GM11168 (cell line): Measurements from ENCODE around the gene SPATC1L.

ENCODE experiments used
- in situ Hi-C: fragments of 300-500 bp; cut with MboI; formaldehyde crosslinking; loops from one replicate; pipeline ENCODE4 v1.12.0; 2022; ENCODE audit warnings: low sequenced_read_pairs; ENCODE audit not compliant: unreplicated experiment

The SPATC1L gene

DNA sequence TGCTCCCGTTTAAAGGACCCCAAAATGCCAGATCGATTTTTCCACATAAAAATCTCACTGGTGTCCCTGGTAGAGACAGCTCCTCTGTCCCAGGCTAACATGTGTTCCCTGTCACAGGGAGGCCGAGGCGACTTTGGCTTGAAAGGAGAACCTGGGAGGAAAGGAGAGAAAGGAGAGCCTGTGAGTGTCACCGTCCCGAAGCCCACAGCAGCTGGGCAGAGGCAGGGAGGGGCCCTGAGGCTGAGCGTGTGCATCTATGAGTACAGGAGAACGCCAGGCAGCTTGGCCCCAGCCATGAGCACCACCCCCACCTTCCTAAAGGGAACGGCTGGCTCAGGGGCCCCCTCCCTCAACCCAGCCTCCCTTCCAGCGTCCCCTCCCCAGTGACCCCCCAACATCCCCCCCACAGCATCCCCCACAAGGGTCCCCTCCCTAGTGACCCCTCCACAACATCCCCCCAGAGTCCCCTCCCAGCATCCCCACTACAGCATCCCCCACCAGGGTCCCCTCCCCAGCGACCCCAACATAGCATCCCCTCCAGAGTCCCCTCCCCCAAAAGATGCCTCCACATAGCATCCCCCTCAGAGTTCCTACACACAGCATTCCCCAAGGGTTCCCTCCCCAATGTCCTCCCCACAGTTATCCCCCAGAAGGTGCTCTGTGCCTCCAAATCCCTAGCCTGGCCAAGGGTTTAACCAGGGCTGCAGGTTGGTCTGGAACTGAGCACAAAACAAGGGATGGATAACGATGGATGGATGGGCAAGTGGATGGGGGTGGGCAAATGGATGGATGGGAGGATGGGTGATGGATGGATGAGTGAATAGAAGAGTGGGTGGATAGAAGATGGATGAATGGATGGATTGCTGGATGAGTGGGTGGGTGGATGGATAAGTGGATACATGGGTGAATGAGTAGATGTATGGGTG lies 61.2 kb downstream of the SPATC1L start:
- in situ Hi-C loops = no loop called here

DNA sequence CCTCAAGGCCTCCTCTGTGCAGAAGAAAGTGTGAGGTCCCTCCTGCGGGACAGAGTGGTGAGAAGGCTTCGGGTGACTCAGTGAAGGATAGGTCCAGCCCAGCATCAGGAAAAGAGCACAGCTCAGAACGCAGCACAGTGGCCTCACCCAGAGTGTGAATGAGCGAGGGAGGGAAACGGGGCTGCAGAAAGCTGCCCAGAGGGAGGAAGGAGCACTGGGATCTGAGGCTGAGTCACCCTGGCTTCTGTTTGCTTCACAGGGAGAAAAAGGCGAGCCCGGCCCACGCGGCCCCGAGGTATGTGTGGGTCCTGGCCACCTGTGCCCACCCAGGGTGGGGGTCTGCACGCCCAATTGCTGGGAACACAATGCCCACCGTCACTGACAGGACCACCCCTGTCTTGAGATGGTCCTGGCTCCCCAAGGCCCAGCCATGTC lies 62.0 kb downstream of the SPATC1L start:
- in situ Hi-C loops = no loop called here

DNA sequence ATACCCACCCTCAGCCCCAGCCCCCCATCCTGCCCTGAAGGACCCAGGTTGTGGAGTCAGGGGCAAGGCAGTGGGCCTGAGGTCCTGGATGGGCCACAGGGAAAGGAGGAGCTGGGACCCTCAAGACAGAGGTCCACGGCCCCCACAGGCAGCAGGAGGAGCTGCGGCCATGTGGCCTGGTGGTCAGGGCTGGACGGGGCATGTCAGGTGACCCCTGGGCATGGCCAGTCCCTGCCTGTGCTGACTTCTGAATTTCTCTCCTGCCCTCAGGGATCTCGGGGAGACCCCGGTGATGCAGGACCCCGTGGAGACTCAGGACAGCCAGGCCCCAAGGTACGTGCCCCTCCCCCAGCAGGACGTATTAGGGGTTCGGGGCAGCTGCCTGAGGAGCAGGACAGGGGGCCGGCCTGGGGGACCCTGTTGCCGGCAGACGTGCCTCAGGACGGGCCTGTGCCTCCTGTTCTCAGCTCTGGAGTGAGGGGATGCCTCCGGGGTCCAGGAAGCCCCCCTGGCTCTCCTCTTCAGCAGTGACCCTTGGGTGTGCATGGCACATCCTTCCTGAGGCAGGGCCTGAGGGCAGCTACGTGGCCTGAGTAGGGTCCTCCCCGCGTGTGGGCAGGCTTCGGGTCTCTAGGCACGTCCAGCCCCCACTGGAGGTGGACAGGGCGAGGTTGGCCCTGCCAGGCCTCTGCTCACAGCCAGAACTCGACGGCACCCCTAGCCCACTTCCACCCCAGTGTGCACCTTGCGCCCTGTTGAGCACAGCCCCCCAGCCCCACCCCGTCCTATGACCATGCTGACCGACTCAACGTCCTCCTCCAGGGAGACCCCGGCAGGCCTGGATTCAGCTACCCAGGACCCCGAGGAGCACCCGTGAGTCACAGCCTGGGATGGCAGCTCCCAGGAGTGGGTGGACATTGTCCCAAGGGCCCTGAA lies 62.7 kb downstream of the SPATC1L start:
- in situ Hi-C loops = no loop called here

DNA sequence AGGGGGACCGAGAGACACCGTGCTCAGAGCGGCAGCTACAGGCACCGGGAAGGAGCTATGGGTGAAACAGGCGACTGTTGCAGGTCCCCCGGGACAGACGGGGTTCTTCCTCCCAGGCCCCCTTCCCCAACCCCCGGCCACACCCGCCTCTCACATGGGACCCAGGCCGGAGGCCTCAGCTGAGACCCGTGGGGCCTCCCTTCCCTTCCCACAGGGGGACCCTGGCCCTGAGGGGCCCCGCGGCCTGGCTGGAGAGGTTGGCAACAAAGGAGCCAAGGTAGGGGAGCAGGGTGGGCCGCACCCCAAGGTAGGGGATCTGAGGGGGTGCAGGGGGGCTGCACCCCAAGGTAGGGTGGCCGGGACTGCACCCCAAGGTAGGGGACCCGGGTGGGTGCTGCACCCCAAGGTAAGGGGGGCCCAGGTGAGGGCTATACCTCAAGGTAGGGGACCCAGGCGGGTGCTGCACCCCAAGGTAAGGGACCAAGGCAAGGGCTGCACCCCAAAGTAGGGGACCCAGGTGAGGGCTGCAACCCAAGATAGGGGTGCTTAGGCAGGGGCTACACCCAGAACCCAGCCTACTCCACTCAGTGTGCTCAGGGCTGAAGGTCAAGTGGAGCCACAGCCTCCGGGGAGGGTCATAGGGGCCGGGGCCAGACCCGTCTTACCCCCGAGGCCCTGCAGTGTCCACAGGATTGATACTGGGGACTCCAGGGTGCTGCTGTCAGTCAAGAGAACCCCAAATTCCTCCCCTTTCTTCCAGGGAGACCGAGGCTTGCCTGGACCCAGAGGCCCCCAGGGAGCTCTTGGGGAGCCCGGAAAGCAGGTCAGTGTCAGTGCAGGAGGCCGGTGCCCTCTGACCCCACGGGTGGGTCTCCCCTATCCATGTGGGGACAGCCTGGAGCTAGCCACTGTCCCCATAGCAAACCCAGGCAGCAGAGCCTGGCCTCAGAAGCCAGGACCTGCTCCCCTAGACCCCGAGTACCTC lies 63.7 kb downstream of the SPATC1L start:
- in situ Hi-C loops = no loop called here

DNA sequence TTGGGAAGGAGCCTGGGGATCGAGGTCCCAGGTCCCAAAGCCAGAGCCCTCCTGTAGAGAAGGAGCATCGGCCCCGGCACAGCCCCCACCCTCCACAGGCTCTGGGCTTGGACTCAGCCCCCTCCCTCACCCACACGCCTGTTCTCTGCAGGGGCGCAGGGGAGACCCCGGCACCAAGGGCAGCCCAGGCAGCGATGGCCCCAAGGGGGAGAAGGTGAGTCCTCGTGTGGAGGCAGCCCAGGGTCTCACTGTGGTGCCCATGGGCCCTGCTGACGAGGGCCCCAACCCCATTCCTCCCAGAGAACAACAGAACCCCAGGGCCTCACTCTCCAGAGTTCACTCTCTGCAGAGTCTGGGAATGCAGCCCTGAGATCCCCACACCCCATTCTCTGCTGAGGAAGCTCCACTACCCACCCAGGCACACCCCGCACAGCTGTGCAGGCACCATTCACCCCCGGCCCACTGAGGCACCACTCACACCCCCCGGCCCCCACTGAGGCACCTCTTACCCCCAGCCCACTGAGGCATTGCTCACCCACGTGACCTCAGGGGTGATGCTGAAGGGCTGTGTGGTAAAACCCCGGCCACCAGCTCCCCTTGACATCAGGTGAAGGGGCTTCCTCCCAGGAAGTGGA lies 64.5 kb downstream of the SPATC1L start:
- in situ Hi-C loops = no loop called here

DNA sequence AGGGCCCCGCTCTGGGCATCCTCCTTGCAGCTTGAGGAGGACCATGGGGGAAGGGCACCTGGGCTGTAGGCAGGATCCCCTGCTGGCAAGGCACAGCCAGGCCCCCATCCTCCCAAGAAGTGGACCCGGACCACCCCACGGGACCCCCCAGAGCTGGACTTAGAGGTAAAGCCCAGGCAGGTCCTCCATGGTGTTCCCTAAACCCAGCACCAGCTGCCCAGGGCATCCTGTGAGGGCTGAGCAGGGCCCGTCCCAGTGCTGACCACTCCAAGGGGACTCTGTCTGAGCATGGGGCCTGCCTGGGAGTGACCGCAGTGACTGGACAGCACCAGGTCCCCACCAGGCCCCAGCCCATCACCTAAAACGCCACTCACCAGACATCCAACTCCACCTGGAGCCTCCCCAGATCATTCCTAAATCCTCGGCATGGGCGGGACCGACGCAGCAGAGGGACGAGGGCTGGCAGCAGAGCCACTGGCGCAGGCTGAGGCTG lies 65.1 kb downstream of the SPATC1L start:
- in situ Hi-C loops = no loop called here

DNA sequence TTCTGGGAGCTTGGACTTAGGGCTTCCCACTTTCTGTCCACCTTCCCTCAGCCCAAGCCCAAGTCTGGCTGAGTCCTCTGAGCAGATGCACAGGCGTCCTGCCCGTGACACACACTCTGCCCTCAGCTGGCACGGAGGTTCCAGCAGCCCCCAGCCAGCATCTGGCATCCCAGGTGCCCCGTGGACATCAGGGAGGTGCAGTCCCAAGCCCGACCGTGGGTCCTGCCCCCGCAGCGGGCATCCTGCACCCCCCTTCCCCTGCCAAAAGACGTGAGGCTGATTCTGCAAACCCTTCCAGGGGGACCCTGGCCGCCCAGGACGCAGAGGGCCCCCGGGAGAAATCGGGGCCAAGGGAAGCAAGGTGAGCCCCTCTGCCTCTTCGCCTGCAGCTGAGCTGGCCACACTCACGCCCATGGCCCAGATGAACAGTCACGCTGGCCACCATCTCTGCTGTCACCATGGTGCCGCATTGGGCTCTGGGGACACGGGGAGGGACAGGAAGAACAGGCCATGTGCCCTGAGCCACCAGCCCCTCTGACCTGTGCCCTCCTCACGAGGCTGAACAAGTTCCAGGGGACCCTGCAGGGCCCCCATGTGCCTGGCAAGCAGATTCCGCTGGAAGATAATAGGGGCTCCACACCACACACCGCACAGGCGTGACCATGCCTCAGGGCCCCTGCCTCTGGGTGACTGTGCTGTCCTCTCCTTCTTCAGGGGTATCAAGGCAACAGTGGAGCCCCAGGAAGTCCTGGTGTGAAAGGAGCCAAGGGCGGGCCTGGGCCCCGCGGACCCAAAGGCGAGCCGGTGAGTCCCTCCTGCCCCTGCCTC lies 65.7 kb downstream of the SPATC1L start:
- in situ Hi-C loops = no loop called here

DNA sequence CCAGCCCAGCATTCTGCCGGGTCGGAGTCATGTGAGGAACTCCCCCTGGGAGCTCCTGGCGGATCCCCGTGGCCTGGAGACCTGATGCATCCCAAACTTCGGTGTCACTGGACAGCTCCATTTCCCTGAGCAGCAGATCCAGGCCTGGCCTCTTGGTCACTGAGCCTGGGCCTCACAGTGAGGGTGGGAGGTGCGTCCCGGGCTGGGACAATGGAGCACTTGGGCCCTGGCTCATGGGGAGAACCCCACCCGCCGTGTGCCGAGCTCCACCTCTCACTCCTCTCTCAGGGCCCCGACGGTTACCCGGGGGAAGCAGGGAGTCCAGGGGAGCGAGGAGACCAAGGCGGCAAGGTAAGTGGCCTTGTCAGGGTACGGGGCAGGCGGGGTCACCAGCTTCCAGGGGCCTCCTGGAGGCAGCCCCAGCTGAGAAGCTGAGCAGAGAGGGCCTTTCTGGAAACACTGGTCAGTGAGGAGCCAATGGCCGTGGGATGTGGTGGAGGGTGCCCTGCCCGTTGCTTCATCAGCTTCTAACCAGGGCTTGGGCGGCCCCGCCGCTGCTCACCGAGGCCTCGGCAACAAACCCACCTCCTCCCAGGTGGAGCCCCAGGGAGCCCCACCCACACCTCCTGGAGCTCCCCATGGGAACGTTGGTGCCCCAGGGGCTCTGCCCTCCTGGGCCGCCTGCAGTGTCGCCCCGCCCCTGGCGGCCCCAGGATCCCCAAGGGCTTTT lies 66.5 kb downstream of the SPATC1L start:
- in situ Hi-C loops = no loop called here

DNA sequence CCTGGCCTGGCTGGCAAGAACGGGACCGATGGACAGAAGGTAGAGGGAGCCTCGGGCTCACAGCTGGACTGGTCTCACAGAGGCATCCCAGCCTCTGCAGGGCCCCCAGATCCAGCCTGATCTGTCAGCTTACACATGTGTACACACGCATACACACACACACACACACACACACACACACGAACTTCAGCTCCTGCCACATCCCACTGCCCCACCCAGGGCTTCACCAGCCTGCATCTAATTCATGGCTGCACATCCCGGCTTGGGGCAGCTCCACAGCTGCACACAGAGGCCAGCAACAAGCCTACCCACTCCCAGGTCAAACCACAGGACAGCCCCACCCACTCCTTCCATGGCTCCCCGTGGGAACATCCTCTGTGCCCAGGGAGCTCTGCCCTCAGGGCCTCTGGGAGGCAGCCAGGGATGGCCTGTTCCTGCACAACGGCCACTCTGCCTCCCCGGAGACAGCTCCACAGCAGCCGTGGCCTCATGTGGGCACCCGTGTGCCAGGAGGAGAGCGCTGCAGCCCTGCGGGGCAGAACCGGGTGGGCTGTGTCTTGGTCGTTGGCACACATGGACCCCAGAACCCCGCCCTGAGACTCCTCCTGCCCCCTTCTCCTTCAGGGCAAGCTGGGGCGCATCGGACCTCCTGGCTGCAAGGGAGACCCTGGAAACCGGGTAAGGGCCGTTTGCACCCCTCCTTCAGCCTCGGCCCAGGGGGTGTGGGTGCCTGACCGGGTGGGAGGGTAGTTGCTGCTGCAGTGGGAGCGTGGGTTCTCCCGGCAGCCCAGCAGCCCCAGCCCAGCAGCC lies 67.3 kb downstream of the SPATC1L start:
- in situ Hi-C loops = no loop called here

DNA sequence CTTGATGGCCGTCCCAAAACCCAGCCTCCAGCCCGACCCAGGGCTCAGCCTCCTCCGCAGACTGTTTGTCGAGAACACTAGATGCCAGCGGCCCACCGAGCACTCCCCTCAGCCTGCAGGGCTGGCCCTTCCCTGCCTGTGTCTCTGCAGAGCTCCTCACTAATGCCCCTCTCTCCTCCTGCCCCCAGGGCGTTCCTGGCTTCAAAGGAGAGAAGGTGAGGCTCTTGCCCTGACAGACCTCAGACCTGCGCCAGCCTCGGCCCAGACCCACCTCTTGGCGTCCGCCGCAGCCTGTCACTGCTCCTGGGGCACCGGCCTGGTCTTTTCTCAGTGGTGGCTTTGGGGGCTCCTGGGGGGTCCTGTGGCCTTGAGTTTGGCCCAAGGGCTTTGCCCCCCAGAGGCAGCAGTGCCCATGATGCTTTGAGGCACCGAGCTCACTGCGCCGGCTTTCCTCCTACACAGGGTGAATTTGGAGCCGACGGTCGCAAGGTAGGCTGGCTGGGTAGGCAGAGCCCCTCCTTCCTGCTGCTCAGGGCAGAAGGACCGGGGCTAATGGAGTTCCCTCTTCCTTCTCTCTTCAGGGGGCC lies 68.0 kb downstream of the SPATC1L start:
- in situ Hi-C loops = no loop called here

DNA sequence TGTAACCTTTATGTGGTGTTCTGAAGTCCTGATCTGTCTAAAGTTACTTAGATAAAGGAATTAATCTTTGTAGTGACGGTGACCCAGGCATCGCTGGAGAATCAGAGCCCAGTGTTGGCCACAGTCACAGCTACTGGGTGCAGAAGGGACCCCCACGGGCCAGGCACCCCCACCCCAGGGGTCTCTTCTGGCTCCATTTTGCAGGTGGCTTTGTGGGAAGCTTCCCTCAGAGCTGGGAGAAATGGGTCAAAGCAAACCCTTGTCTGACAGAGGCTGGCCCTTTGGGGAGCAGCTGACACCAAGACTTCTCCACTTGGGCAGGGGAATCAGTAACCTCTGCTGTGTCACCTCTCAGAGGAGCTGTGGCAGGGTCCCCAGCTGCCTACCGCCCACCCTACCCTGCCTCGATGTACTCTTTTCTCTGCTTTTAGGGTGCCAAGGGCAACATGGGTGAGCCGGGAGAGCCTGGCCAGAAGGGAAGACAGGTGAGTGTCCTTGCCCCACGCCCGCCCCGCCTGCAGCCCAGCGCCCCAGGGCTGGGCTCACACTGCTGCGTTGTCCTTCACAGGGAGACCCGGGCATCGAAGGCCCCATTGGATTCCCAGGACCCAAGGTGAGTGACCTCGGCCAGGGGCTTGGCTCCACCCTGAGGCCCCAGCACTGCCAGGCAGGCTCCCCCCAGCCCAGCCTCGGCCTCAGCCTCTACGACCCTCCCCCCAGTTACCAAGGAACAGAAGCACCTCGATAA lies 68.6 kb downstream of the SPATC1L start:
- in situ Hi-C loops = no loop called here

DNA sequence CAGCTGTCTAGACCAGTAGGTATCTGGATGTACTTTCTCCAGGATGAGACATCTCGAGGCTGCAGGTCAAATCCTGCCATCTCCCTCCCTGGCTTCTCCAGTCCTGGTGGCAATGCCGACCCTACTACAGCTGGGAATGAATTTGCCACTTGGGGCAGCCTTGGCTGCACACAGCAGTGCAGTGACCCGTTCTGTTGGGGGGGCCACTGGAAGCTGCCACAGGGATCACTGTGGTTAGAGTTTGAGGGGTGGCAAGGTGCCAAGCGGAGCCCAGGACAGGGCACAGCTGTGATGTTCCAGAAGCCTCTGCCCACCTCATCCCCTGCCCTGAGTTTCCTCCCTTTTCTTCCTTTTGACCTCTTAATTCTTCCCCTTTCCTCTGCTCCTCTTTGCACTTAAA lies 69.3 kb downstream of the SPATC1L start:
- in situ Hi-C loops = no loop called here

DNA sequence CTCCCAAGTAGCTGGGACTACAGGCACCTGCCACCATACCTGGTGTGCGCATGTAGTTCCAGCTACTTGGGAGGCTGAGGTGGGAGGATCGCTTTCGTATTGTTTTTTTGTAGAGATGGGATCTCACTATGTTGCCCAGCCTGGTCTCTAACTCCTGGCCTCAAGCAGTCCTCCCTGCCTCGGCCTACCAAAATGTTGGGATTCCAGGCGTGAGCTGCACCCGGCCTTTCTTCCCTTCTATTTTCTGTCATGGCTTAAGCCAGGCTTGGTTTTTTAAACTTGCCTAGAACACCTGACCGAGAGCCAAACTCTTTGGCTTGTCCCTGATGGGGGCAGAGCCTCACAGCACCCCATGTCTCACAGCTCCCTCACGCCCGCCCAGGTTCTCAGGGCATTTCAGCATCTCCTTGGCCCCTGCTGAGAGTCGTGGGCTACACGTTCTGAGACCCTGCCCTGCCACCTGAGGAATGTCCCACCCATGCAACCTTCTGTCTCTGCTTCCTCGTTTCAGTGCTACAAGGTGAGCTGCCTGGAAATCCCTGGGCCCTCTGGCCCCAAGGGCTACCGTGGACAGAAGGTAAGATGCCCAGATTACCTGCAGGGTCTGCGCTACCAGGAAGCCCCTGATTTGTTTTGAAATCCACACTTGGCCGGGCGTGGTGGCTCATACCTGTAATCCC lies 70.6 kb downstream of the SPATC1L start:
- in situ Hi-C loops = no loop called here

DNA sequence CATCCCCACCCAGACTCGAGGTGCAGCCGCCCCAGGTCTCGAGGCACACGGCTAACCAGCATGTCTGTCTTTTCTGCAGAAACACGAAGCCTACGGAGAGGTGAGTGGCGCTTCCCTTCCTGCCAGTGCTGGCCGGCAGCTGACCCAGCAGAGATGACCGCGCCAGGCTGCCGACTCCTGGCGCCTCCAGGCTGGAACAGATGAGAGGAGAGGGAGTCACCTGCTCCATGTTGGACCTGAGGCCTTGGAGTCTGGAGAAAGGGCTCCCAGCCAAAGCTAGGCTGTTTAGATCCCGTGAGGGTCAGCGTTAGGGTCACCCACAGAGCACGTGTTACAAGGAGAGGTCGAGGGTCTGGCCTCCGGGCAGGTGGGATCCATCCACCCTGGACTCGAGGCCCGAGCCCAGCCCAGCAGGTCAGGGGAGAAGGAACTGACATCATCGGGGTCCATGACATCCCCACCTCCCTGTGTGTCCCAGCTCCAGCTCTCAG lies 71.5 kb downstream of the SPATC1L start:
- in situ Hi-C loops = no loop called here
